ENCODE measurements around the gene ABHD16A. TPM values are rescaled to one million over a fixed set of nuclear protein-coding genes. Genes with fewer than 3 reads are reported as not detected.

The ABHD16A gene
- total and polyA plus RNA-seq, 2 of the 13 experiments (the other 11 are each of a cell fraction or from before 2014, with no cell fraction given) = 43.5 to 45.4 TPM

- TF ChIP-seq LRRFIP1 (CRISPR knock-in tag; conservative IDR thresholded peaks at IDR 0.05) = no peak
- peak; percentile 83 for TF ChIP-seq ZNF563 (CRISPR knock-in tag; IDR thresholded peaks at IDR 0.05)
- no peak for TF ChIP-seq TRIM22 (IDR thresholded peaks at IDR 0.05)
- TF ChIP-seq HMGXB3 (CRISPR knock-in tag; IDR thresholded peaks at IDR 0.05; ENCODE audit: borderline replicate concordance) = no peak; the same call in 1 of the 2 replicates
- no peak; the same call in 1 of the 2 replicates for TF ChIP-seq ZNF34 (CRISPR knock-in tag; IDR thresholded peaks at IDR 0.05; ENCODE audit: borderline replicate concordance)
- no peak for TF ChIP-seq FOXP1 (IDR thresholded peaks at IDR 0.05)
- no peak for TF ChIP-seq FOXP1 (CRISPR knock-in tag; IDR thresholded peaks at IDR 0.05)
- TF ChIP-seq POLR2A (IDR thresholded peaks at IDR 0.05; ENCODE audit: insufficient read depth in 1 of 2, low read depth in 2 of 2, low read length in 2 of 2) = no peak; a peak in 1 of 4 replicates
- TF ChIP-seq ZNF614 (CRISPR knock-in tag; IDR thresholded peaks at IDR 0.05; ENCODE audit: borderline replicate concordance) = no peak
- TF ChIP-seq NPAS2 (CRISPR knock-in tag; IDR thresholded peaks at IDR 0.05; ENCODE audit: borderline replicate concordance) = no peak
- no peak for TF ChIP-seq DMTF1 (CRISPR knock-in tag; IDR thresholded peaks at IDR 0.05)
- TF ChIP-seq ZNF331 (CRISPR knock-in tag; IDR thresholded peaks at IDR 0.05) = peak; percentile 42; the same call in 1 of the 2 replicates
- no peak for TF ChIP-seq ADNP (CRISPR knock-in tag; IDR thresholded peaks at IDR 0.05)
- peak; percentile 82 for TF ChIP-seq PTBP1 (IDR thresholded peaks at IDR 0.05; ENCODE audit: low read depth, low read length, poor library complexity, severe bottlenecking)
- no peak for TF ChIP-seq ZNF557 (CRISPR knock-in tag; IDR thresholded peaks at IDR 0.05)
- no peak for TF ChIP-seq FOXA3 (CRISPR knock-in tag; IDR thresholded peaks at IDR 0.05)
- no peak for TF ChIP-seq TBX3 (IDR thresholded peaks at IDR 0.05; ENCODE audit: borderline replicate concordance)
- TF ChIP-seq KAT2B (IDR thresholded peaks at IDR 0.05; ENCODE audit: borderline replicate concordance, low read depth, low read length) = no peak
- TF ChIP-seq ATM (IDR thresholded peaks at IDR 0.05; ENCODE audit: borderline replicate concordance) = no peak
- no peak for TF ChIP-seq ZNF17 (CRISPR knock-in tag; IDR thresholded peaks at IDR 0.05)
- no peak for TF ChIP-seq MTA3 (CRISPR knock-in tag; IDR thresholded peaks at IDR 0.05)
These were observed 27.0 kb upstream of the ABHD16A start (continued) for GRCh38 chr6:31729979-31730630.
